Measurements from ENCODE around the gene NECTIN2.
"Not testable (repeated sequence)": the region's sequence is repeated elsewhere in the genome, so short reads cannot be mapped to it uniquely, and the experiment has no call there.

NECTIN2 gene

GRCh38 chr19:44816301-44816700 is 29.8 kb upstream of the NECTIN2 start:
- no peak for DNase-seq (ENCODE audit: low read depth in 1 of 2, low spot score in 1 of 2)

- DNase-seq (ENCODE audit: low read depth in 1 of 2, low spot score in 1 of 2), result no peak
Observed at GRCh38 chr19:44817725-44818465, 28.2 kb upstream of the NECTIN2 start.

- DNase-seq (ENCODE audit: low read depth in 1 of 2, low spot score in 1 of 2), result no peak
Observed at GRCh38 chr19:44818466-44819031, 27.5 kb upstream of the NECTIN2 start.

GRCh38 chr19:44819246-44819832 is 26.8 kb upstream of the NECTIN2 start:
- DNase-seq (ENCODE audit: low read depth in 1 of 2, low spot score in 1 of 2), result no peak

- no peak for DNase-seq (ENCODE audit: low read depth in 1 of 2, low spot score in 1 of 2)
Observed at GRCh38 chr19:44820648-44821609, 25.2 kb upstream of the NECTIN2 start.

GRCh38 chr19:44822177-44822576 is 23.9 kb upstream of the NECTIN2 start:
- no peak for DNase-seq (ENCODE audit: low read depth in 1 of 2, low spot score in 1 of 2)

GRCh38 chr19:44822670-44823372 is 23.3 kb upstream of the NECTIN2 start:
- DNase-seq (ENCODE audit: low read depth in 1 of 2, low spot score in 1 of 2), result no peak

- DNase-seq (ENCODE audit: low read depth in 1 of 2, low spot score in 1 of 2), result no peak
Observed at GRCh38 chr19:44823373-44823698, 22.8 kb upstream of the NECTIN2 start.

GRCh38 chr19:44824761-44825160 is 21.3 kb upstream of the NECTIN2 start:
- no peak for DNase-seq (ENCODE audit: low read depth in 1 of 2, low spot score in 1 of 2)

- DNase-seq (ENCODE audit: low read depth in 1 of 2, low spot score in 1 of 2), result not testable (repeated sequence)
Observed at GRCh38 chr19:44832875-44833274, 13.2 kb upstream of the NECTIN2 start.

GRCh38 chr19:44834399-44834798 is 11.7 kb upstream of the NECTIN2 start:
- not testable (repeated sequence) for DNase-seq (ENCODE audit: low read depth in 1 of 2, low spot score in 1 of 2)

- no peak for DNase-seq (ENCODE audit: low read depth in 1 of 2, low spot score in 1 of 2)
Observed at GRCh38 chr19:44839276-44839675, 6.8 kb upstream of the NECTIN2 start.

- no peak for DNase-seq (ENCODE audit: low read depth in 1 of 2, low spot score in 1 of 2)
Observed at GRCh38 chr19:44840811-44841210, 5.3 kb upstream of the NECTIN2 start.

GRCh38 chr19:44841231-44841630 is 4.9 kb upstream of the NECTIN2 start:
- DNase-seq (ENCODE audit: low read depth in 1 of 2, low spot score in 1 of 2), result no peak

GRCh38 chr19:44845286-44845611 is 848 bp upstream of the NECTIN2 start:
- no peak for DNase-seq (ENCODE audit: low read depth in 1 of 2, low spot score in 1 of 2)

- DNase-seq (ENCODE audit: low read depth in 1 of 2, low spot score in 1 of 2), result no peak
Observed at GRCh38 chr19:44846455-44847143, 502 bp downstream of the NECTIN2 start.

GRCh38 chr19:44847144-44848035 is 1.3 kb downstream of the NECTIN2 start:
- DNase-seq (ENCODE audit: low read depth in 1 of 2, low spot score in 1 of 2), result no peak

GRCh38 chr19:44848036-44848811 is 2.1 kb downstream of the NECTIN2 start:
- DNase-seq (ENCODE audit: low read depth in 1 of 2, low spot score in 1 of 2), result no peak
